ENCODE data around the gene PDZD8. TPM values are rescaled to one million over a fixed set of nuclear protein-coding genes. Genes with fewer than 3 reads are reported as not detected.
"Not testable (repeated sequence)": the region's sequence is repeated elsewhere in the genome, so short reads cannot be mapped to it uniquely, and the experiment has no call there.

PDZD8 gene
- total and polyA plus RNA-seq, 2 donors from 2014 or later, result 7.4 to 41.9 TPM

DNA sequence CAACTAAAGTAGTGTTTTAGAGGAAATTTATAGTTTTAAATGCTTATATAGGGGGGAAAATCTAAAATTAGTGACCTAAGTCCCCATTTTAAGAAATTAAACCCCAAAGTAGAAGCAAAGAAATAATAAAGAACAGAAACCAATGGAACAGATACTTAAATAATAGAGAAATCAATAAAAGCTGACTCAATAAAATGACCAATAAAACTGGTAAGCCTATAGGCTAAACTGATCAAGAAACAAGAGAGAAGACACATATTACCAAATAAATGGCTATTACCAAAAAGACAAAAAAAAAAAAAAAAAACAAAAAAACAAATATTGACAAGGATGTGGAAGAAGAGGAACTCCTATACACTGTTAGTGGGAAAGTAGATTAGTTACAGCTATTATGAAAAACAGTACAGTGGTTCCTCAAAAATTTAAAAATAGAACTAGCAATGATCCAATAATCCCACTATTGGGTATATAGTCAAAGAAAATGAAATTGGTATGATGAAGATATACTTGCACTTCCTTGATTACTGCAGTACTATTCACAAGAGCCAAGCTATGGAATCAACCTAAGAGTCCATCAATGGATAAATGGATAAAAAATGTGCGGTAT lies 81.1 kb downstream of the PDZD8 start:
- Histone ChIP-seq H3K9me3 (ENCODE audit: control insufficient read depth in 2 of 3, insufficient read depth in 1 of 3, low read length in 3 of 3) (no peaks in the 10 kb centered on the region), H3K4me3 (ENCODE audit: low read length in 3 of 3) (no peak overlapping the region), H3K4me1 (ENCODE audit: control insufficient read depth in 2 of 3, insufficient read depth in 2 of 3, low read depth in 1 of 3, low read length in 3 of 3) (peaks cover 0 to 3% (median 0%) of the 10 kb centered on the region in 3 donors), H3K36me3 (ENCODE audit: control insufficient read depth in 2 of 3, insufficient read depth in 3 of 3, low read length in 3 of 3) (peaks cover 0 to 6% (median 3%) of the 10 kb centered on the region in 3 donors), H3K27ac (ENCODE audit: low read depth in 2 of 2, low read length in 2 of 2) (no peak overlapping the region), H3K27me3 (ENCODE audit: control insufficient read depth, insufficient read depth, low read length) (no peaks in the 10 kb centered on the region), H3K9ac (ENCODE audit: low read length in 3 of 3) (no peak overlapping the region)
- DNase-seq (no peak), FAIRE-seq (no peak)
- TF ChIP-seq, protein P1, sequence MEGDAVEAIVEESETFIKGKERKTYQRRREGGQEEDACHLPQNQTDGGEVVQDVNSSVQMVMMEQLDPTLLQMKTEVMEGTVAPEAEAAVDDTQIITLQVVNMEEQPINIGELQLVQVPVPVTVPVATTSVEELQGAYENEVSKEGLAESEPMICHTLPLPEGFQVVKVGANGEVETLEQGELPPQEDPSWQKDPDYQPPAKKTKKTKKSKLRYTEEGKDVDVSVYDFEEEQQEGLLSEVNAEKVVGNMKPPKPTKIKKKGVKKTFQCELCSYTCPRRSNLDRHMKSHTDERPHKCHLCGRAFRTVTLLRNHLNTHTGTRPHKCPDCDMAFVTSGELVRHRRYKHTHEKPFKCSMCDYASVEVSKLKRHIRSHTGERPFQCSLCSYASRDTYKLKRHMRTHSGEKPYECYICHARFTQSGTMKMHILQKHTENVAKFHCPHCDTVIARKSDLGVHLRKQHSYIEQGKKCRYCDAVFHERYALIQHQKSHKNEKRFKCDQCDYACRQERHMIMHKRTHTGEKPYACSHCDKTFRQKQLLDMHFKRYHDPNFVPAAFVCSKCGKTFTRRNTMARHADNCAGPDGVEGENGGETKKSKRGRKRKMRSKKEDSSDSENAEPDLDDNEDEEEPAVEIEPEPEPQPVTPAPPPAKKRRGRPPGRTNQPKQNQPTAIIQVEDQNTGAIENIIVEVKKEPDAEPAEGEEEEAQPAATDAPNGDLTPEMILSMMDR (IDR thresholded peaks at IDR 0.05; ENCODE audit: borderline replicate concordance, extremely low read depth, insufficient read depth), result no peak
- intact Hi-C loops (cut with DNase I), result no loop called here

DNA sequence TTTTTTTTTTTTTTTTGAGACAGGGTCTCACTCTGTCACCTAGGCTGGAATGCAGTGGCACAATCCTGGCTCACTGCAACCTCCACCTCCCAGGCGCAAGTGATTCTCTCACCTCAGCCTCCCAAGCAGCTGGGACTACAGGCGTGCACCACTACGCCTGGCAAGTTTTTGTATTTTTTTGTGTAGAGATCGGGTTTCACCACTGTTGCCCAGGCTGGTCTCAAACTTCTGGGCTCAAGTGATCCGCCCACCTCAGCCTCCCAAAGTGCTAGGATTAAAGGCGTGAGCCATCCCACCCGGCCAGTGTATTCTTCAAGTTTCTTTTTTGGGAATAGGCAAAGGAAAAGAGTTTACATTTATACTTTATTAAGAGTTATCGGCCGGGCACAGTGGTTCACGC lies 84.4 kb downstream of the PDZD8 start:
- H3K9ac ChIP-seq (ENCODE audit: low read length in 3 of 3); DNase-seq; H3K9me3 ChIP-seq (ENCODE audit: control insufficient read depth in 2 of 3, insufficient read depth in 1 of 3, low read length in 3 of 3); H3K27ac ChIP-seq (ENCODE audit: low read depth in 2 of 2, low read length in 2 of 2); H3K4me1 ChIP-seq (ENCODE audit: control insufficient read depth in 2 of 3, insufficient read depth in 2 of 3, low read depth in 1 of 3, low read length in 3 of 3); FAIRE-seq; H3K36me3 ChIP-seq (ENCODE audit: control insufficient read depth in 2 of 3, insufficient read depth in 3 of 3, low read length in 3 of 3); H3K4me3 ChIP-seq (ENCODE audit: low read length in 3 of 3); intact Hi-C loops (cut with DNase I); H3K27me3 ChIP-seq (ENCODE audit: control insufficient read depth, insufficient read depth, low read length): not testable (repeated sequence)

DNA sequence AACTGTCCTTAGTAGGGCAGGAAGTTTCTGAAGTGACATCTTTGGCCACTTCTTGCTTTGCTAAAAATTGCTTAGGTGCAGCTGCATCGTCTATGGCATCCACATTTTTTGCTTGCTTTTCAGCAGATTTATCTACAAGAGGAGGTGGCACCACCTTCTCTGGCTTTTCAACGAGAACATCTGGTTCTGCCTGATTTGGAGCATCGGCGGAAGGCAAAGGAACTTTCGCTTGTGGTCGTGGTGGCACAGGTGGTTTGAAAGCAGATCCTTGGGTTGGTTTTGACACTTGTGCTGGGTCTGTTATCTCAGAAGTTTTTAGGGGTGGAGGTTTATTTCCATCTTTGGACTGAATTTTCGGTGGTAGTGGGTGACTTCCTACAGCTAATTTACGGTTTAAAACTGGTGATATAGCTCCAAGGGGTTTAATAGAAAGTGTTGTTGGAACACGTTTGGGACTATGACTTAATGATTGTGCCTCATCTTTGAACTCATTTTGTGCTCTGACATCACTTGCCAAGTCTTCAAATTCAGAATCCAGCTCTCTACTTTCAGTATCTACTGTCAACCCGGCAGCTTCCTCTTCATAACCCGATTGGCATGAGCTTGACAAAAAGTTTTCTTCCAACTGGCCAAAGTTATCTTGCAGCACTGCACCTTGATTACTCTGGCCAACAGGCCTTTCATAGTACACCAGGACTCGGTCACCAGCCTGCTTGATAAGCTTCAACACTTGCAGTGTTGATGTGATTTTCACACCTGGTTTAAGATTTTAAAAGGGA lies 90.3 kb downstream of the PDZD8 start:
- no peak overlapping the region for H3K4me3 ChIP-seq (ENCODE audit: low read length in 3 of 3)
- H3K36me3 ChIP-seq (ENCODE audit: control insufficient read depth in 2 of 3, insufficient read depth in 3 of 3, low read length in 3 of 3), result peaks cover 15 to 29% (median 19%) of the 10 kb centered on the region in 3 donors
- no peaks in the 10 kb centered on the region for H3K4me1 ChIP-seq (ENCODE audit: control insufficient read depth in 2 of 3, insufficient read depth in 2 of 3, low read depth in 1 of 3, low read length in 3 of 3)
- no peak overlapping the region for H3K9ac ChIP-seq (ENCODE audit: low read length in 3 of 3)
- FAIRE-seq (no peak), DNase-seq (no peak)
- no peak overlapping the region for H3K27ac ChIP-seq (ENCODE audit: low read depth in 2 of 2, low read length in 2 of 2)
- no peaks in the 10 kb centered on the region for H3K27me3 ChIP-seq (ENCODE audit: control insufficient read depth, insufficient read depth, low read length)
- intact Hi-C loops (cut with DNase I), result no loop called here
- no peaks in the 10 kb centered on the region for H3K9me3 ChIP-seq (ENCODE audit: control insufficient read depth in 2 of 3, insufficient read depth in 1 of 3, low read length in 3 of 3)
- TF ChIP-seq, protein P1 (IDR thresholded peaks at IDR 0.05; ENCODE audit: borderline replicate concordance, extremely low read depth, insufficient read depth), result no peak

DNA sequence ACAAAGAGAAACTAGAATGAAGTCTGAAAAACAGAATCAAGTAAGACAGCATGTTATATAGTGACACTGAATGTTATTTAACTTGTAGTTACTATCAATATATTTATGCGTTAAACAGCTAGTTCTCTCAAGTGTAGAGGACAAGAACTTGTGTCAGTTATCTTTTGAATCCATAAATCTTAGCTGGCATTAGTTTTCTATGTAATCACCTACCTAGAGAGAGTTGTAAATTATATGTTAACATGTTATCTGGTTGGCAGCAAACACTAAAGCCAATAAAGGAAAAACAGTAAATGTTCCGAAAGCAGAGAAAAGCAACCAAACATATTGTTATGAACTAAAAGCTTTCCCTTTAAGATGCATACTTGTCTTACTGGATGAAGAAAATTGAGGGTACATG lies 97.6 kb downstream of the PDZD8 start:
- Histone ChIP-seq H3K4me3 (ENCODE audit: low read length in 3 of 3) (no peak overlapping the region), H3K9ac (ENCODE audit: low read length in 3 of 3) (no peak overlapping the region), H3K36me3 (ENCODE audit: control insufficient read depth in 2 of 3, insufficient read depth in 3 of 3, low read length in 3 of 3) (no peaks in the 10 kb centered on the region), H3K27me3 (ENCODE audit: control insufficient read depth, insufficient read depth, low read length) (no peaks in the 10 kb centered on the region), H3K4me1 (ENCODE audit: control insufficient read depth in 2 of 3, insufficient read depth in 2 of 3, low read depth in 1 of 3, low read length in 3 of 3) (no peaks in the 10 kb centered on the region), H3K27ac (ENCODE audit: low read depth in 2 of 2, low read length in 2 of 2) (no peak overlapping the region), H3K9me3 (ENCODE audit: control insufficient read depth in 2 of 3, insufficient read depth in 1 of 3, low read length in 3 of 3) (no peaks in the 10 kb centered on the region)
- DNase-seq, result no peak
- no peak for FAIRE-seq
- intact Hi-C loops (cut with DNase I), result no loop called here
- TF ChIP-seq, protein P1 (IDR thresholded peaks at IDR 0.05; ENCODE audit: borderline replicate concordance, extremely low read depth, insufficient read depth), result no peak

Measured in kidney (tissue), 14 donors.